Vagina (tissue), 2 donors: ENCODE results near the gene BSND. TPM values are rescaled to one million over a fixed set of nuclear protein-coding genes. Genes with fewer than 3 reads are reported as not detected.
"Not testable (repeated sequence)": the region's sequence is repeated elsewhere in the genome, so short reads cannot be mapped to it uniquely, and the experiment has no call there.

Experiments
- DNase-seq, 2 donors: peaks; one replicate each; pipeline ENCODE4 v3.0.0-alpha.2; 2017; ENCODE audit errors: extremely low spot score in 2 of 2
- H3K27ac ChIP-seq: fragments of 200-600 bp; sonication (generic); one replicate; pipeline ENCODE4 v1.5.1; 2019
- H3K27me3 ChIP-seq: fragments of 200-600 bp; sonication (generic); one replicate; pipeline ENCODE4 v1.5.1; 2019
- H3K36me3 ChIP-seq, 2 donors: fragments of 200-600 bp; sonication (generic); one replicate each; pipeline ENCODE4 v1.5.1; 2017 to 2019
- H3K4me1 ChIP-seq: fragments of 200-600 bp; sonication (generic); one replicate; pipeline ENCODE4 v1.5.1; 2019
- H3K4me3 ChIP-seq, 2 donors: fragments of 200-600 bp; sonication (generic); 1 replicate in 1 of 2; 2 replicates in 1 of 2; pipeline ENCODE4 v1.5.1; 2016 to 2019
- H3K9me3 ChIP-seq: fragments of 200-600 bp; sonication (generic); one replicate; pipeline ENCODE4 v1.5.1; 2019
- CTCF ChIP-seq, 3 experiments: fragments of 450-650 bp in 2 of 3; fragments of 200-600 bp in 1 of 3; sonication (generic) in 1 of 3; IDR thresholded peaks; one replicate each; pipeline ENCODE4 v1.5.1; 2017 to 2019; ENCODE audit warnings: antibody characterized with exemption in 3 of 3, mild to moderate bottlenecking in 2 of 3, moderate library complexity in 2 of 3
- POLR2A ChIP-seq, 2 donors: fragments of 450-650 bp; IDR thresholded peaks; one replicate each; pipeline ENCODE4 v1.6.1; 2017; ENCODE audit warnings: antibody characterized with exemption in 2 of 2, mild to moderate bottlenecking in 2 of 2, moderate library complexity in 2 of 2
- POLR2AphosphoS5 ChIP-seq, 2 donors: sonication (generic); formaldehyde crosslinking; IDR thresholded peaks; one replicate each; pipeline ENCODE4 v1.9.0; 2017; ENCODE audit warnings: antibody characterized with exemption in 2 of 2, mild to moderate bottlenecking in 2 of 2, low read depth in 1 of 2; ENCODE audit not compliant: insufficient read depth in 1 of 2
- intact Hi-C: fragments of 100-400 bp; cut with DNase I; formaldehyde crosslinking; loops from one replicate; pipeline ENCODE4 v1.15.1; 2023
- total RNA-seq: library from RNA; depleted of rRNA; stranded (reverse); fragments of >200 nt; gene quantifications from one replicate; pipeline ENCODE4 v1.2.3, GENCODE V29; 2016

Gene BSND
- total RNA-seq, 1 donor from 2014 or later, result not detected

DNA sequence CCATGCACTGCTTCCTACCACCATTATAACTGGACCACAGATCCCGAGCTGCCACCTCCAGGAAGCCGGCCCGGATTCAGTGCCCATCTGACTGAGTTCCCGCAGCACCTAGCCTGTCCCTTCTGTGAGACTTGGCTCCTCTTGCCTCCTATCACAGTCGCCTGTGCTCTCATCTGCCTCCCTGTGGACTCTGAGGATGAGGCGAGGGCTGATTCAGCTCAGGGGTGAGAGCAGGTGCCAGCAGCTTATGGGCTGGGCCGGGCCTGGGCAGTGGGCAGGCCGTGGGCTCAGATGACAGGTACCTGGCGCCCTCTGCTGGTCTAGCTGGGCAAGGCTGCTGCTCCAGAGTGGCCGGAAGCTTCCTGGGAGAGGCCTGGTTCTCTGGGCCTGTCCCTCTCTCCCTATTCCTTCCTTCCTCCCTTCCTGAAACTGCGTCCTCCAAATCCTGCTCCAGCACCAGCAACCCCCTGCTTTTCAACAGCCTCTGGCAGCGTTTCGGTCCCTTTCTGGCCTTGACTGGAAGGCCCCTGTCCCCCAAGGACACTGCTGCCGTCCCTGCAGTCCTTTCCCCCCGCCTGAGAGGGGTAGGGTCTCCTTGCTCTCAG lies 23.3 kb downstream of the BSND start:
- Histone ChIP-seq H3K4me3 (no peak overlapping the region), H3K36me3 (no peaks in the 10 kb centered on the region), H3K9me3 (no peaks in the 10 kb centered on the region), H3K4me1 (no peaks in the 10 kb centered on the region), H3K27me3 (no peaks in the 10 kb centered on the region), H3K27ac (no peak overlapping the region)
- intact Hi-C loops, result no loop called here
- TF ChIP-seq POLR2A (IDR thresholded peaks at IDR 0.05), result no peak
- peak; percentile 37 to 71 (median 51) for TF ChIP-seq CTCF (IDR thresholded peaks at IDR 0.05)
- DNase-seq, result no peak

- H3K4me1 ChIP-seq, H3K9me3 ChIP-seq, H3K27me3 ChIP-seq, H3K36me3 ChIP-seq, DNase-seq, H3K4me3 ChIP-seq, H3K27ac ChIP-seq, intact Hi-C loops: not testable (repeated sequence)
These were observed 25.4 kb downstream of the BSND start for GRCh38 chr1:55024163-55024562.

- DNase-seq, H3K4me1 ChIP-seq, H3K4me3 ChIP-seq, H3K9me3 ChIP-seq, H3K27me3 ChIP-seq, H3K36me3 ChIP-seq, H3K27ac ChIP-seq, intact Hi-C loops: not testable (repeated sequence)
These were observed 27.9 kb downstream of the BSND start for GRCh38 chr1:55026682-55027081.

GRCh38 chr1:55031098-55031497 lies 32.4 kb downstream of the BSND start:
- H3K27ac ChIP-seq, H3K4me3 ChIP-seq, H3K27me3 ChIP-seq, DNase-seq, H3K9me3 ChIP-seq, H3K4me1 ChIP-seq, intact Hi-C loops, H3K36me3 ChIP-seq: not testable (repeated sequence)

DNA sequence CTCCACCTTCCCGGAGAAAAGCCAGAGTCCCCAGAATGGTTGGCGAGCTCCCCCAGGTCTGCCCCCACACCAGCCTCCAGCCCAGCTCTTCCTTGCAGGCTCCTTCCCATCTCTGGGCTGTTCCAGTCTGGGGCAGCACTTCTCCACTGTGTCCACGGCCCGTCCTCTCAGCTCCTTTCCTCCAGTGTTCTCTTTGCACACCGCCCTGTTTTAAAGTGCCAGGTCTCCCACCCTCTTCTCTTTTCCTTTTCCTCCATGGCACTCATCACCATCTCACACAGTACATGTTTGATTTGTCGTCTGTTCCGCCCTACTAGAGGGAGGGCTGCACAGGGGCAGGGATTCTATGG lies 34.5 kb downstream of the BSND start:
- no peaks in the 10 kb centered on the region for H3K36me3 ChIP-seq
- intact Hi-C loops, result no loop called here
- DNase-seq, result no peak

DNA sequence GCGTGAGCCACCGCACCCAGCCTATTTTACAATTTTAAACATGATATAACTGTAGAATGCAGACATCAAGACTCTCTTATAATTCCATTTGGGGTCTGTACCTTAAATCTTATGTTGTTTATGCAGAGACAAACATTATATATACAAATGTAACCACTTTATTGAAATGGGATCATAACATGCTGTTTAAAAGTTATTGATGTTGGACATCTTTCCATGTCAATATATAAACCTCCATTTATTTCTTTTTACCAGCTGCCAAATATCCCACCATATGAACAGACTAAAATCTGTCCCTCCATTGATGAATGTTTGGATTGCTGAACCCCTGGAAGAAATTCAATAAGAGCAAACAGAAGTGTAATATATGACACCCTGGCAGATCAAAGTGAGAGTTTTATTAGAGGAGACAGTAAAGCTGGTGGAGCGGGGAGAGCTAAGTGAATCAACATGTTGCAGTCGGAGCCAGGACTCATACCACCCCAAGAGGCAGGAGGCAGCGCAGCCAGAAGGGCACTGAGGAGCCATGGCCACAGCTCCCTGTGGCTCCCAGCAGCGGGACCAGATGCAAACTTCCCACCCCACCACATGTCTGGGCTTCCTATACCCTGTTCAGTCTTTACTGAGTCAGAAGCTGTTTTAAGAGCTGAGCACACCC lies 35.9 kb downstream of the BSND start:
- Histone ChIP-seq H3K4me3 (no peak overlapping the region), H3K9me3 (no peaks in the 10 kb centered on the region), H3K27me3 (no peaks in the 10 kb centered on the region), H3K4me1 (peaks cover 7% of the 10 kb centered on the region), H3K36me3 (no peaks in the 10 kb centered on the region), H3K27ac (no peak overlapping the region)
- TF ChIP-seq POLR2AphosphoS5 (IDR thresholded peaks at IDR 0.05; ENCODE audit: insufficient read depth in 1 of 2, low read depth in 1 of 2), result no peak
- no peak for TF ChIP-seq POLR2A (IDR thresholded peaks at IDR 0.05)
- no peak for TF ChIP-seq CTCF (IDR thresholded peaks at IDR 0.05)
- intact Hi-C loops, result no loop called here
- no peak for DNase-seq

More for the DNA sequence above, 34.5 kb downstream of the BSND start:
- Histone ChIP-seq H3K4me3 (no peak overlapping the region), H3K27ac (no peak overlapping the region), H3K27me3 (no peaks in the 10 kb centered on the region), H3K4me1 (no peaks in the 10 kb centered on the region), H3K9me3 (no peaks in the 10 kb centered on the region)
- no peak for TF ChIP-seq CTCF (IDR thresholded peaks at IDR 0.05)

GRCh38 chr1:55035904-55036303 lies 37.2 kb downstream of the BSND start:
- DNase-seq, result no peak
- H3K27me3 ChIP-seq, result no peaks in the 10 kb centered on the region

More at GRCh38 chr1:55035904-55036303, 37.2 kb downstream of the BSND start:
- Histone ChIP-seq H3K4me1 (peaks cover 18% of the 10 kb centered on the region), H3K9me3 (no peaks in the 10 kb centered on the region), H3K27ac (no peak overlapping the region), H3K36me3 (no peaks in the 10 kb centered on the region), H3K4me3 (no peak overlapping the region)
- intact Hi-C loops, result no loop called here
- TF ChIP-seq POLR2A (IDR thresholded peaks at IDR 0.05) (no peak), CTCF (IDR thresholded peaks at IDR 0.05) (no peak), POLR2AphosphoS5 (IDR thresholded peaks at IDR 0.05; ENCODE audit: insufficient read depth in 1 of 2, low read depth in 1 of 2) (no peak)
